ENCODE measurements around the gene BRIP1.
"Not testable (repeated sequence)": the region's sequence is repeated elsewhere in the genome, so short reads cannot be mapped to it uniquely, and the experiment has no call there.

BRIP1 gene

DNA sequence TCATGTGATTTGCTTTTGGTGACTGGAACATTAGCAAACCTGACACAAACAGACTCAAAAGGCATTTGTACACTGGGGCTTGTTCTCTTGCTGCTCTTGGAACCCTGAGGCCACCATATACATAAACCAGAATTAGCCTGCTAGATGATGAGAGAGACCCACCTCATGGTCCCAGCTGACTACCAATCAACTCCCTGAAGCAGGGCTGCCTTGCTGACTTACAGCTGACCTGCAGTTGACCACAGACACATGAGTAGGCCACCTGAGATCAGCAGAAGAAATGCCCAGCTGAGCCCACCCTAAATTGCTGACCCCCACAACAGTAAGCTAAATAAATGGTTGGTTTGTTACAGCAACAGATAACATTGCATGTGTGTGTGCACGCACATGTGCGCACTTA, 28.7 kb downstream of the BRIP1 start:
- H3K36me3 Mint-ChIP-seq (ENCODE audit: insufficient read depth) = no peaks in the 10 kb centered on the region
- H3K4me1 Mint-ChIP-seq (ENCODE audit: low read depth in 2 of 2) = no peaks in the 10 kb centered on the region
- ATAC-seq (replicated peaks) (no peak), DNase-seq (no peak)
- H3K9me3 Mint-ChIP-seq = no peaks in the 10 kb centered on the region
- no peak overlapping the region for H3K27ac Mint-ChIP-seq
- no peaks in the 10 kb centered on the region for H3K27me3 Mint-ChIP-seq
- no peak overlapping the region for H3K4me3 Mint-ChIP-seq

DNA sequence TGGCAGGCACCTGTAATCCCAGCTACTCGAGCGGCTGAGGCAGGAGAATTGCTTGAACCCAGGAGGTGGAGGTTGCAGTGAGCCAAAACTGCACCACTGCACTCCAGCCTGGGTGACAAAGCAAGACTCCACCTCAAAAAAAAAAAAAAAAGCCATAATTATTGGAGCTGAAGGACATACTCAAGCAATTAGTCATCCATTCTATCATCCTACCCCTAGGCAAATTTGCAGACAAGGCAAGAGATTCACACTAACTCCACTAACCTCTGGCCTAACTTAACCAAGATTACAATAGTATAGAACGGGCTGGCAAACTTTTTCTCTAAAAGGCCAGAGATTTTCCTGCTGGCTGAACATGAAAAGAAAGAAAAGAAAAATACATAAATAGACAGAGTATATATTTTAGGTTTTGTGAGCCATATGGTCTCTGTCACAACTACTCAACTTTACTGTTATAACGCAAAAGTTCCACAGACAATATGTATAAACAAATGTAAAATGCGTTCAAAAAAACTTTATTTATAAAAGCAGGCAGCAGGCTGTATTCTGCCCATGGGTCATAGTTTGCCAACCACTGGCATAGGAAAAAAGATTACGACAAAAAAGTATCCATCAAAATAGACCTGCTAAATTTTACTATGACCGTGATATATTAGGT, 29.7 kb downstream of the BRIP1 start:
- Mint-ChIP-seq H3K27me3 (no peaks in the 10 kb centered on the region), H3K36me3 (ENCODE audit: insufficient read depth) (no peaks in the 10 kb centered on the region), H3K9me3 (no peaks in the 10 kb centered on the region), H3K4me3 (no peak overlapping the region), H3K4me1 (ENCODE audit: low read depth in 2 of 2) (no peaks in the 10 kb centered on the region), H3K27ac (no peak overlapping the region)
- no peak for ATAC-seq (replicated peaks)
- no peak for DNase-seq

DNA sequence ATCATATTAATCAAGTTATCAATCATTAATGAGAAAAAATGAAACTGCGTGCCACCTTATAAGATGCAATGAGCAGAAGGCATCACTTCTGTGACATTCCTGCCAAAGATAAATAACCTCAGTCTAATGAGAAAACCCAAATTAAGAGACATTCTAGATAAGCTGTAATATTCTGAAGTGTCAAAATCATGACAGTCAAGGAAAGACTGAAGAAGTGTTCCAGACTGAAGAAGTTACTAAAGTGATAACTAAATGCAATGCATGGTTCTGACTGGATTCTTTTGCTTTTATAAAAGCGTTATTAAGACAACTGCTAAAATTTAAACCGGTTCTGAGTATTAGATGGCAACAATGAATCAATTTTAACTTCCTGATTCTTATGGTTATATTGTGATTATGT, 30.9 kb downstream of the BRIP1 start:
- H3K4me3 Mint-ChIP-seq = no peak overlapping the region
- H3K27ac Mint-ChIP-seq = no peak overlapping the region
- H3K9me3 Mint-ChIP-seq = no peaks in the 10 kb centered on the region
- ATAC-seq (replicated peaks) (no peak), DNase-seq (no peak)
- no peaks in the 10 kb centered on the region for H3K27me3 Mint-ChIP-seq
- H3K4me1 Mint-ChIP-seq (ENCODE audit: low read depth in 2 of 2) = no peaks in the 10 kb centered on the region
- no peaks in the 10 kb centered on the region for H3K36me3 Mint-ChIP-seq (ENCODE audit: insufficient read depth)

DNA sequence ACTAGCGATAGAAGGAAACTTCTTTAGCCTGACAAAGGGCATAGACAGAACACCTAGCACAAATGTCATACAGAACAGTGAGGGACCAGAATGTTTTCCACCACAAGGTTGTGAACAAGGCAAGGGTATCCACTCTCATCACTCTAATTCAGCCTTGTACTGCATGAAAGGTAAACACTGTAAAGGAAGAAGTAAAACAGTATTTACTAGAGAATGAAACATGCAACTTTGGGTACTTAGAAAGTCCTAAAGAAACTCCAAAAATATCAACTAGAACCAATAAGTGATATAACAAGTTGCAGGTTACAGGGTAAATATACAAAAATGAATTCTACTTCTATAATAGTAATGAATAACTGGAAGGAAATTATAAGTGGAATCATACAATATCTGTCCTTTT, 32.2 kb downstream of the BRIP1 start:
- ATAC-seq (replicated peaks) (no peak), DNase-seq (no peak)
- Mint-ChIP-seq H3K27me3 (no peaks in the 10 kb centered on the region), H3K27ac (no peak overlapping the region), H3K4me1 (ENCODE audit: low read depth in 2 of 2) (no peaks in the 10 kb centered on the region), H3K4me3 (no peak overlapping the region), H3K9me3 (no peaks in the 10 kb centered on the region), H3K36me3 (ENCODE audit: insufficient read depth) (no peaks in the 10 kb centered on the region)

DNA sequence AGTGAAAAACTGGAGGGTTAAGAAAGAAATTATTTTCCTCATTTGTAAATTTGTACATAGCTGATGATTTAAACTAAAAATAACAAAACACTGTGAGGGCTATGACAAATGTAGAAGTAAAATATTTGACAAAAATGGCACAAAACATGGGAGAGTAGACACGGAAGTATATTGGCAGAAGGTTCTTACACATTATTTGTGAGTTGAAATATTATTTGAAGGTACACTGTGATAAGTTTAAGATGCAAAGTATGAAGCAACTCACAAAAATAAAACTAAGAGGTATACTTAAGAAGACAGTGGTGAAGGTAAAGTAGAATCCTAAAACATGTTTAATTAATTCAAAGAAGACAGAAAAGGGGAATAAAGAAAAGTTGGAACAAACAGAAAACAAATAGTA, 34.6 kb downstream of the BRIP1 start:
- H3K4me1 Mint-ChIP-seq (ENCODE audit: low read depth in 2 of 2) = no peaks in the 10 kb centered on the region
- H3K27ac Mint-ChIP-seq = no peak overlapping the region
- H3K4me3 Mint-ChIP-seq = no peak overlapping the region
- H3K36me3 Mint-ChIP-seq (ENCODE audit: insufficient read depth) = no peaks in the 10 kb centered on the region
- no peak for ATAC-seq (replicated peaks)
- no peaks in the 10 kb centered on the region for H3K9me3 Mint-ChIP-seq
- DNase-seq = no peak
- H3K27me3 Mint-ChIP-seq = no peaks in the 10 kb centered on the region

DNA sequence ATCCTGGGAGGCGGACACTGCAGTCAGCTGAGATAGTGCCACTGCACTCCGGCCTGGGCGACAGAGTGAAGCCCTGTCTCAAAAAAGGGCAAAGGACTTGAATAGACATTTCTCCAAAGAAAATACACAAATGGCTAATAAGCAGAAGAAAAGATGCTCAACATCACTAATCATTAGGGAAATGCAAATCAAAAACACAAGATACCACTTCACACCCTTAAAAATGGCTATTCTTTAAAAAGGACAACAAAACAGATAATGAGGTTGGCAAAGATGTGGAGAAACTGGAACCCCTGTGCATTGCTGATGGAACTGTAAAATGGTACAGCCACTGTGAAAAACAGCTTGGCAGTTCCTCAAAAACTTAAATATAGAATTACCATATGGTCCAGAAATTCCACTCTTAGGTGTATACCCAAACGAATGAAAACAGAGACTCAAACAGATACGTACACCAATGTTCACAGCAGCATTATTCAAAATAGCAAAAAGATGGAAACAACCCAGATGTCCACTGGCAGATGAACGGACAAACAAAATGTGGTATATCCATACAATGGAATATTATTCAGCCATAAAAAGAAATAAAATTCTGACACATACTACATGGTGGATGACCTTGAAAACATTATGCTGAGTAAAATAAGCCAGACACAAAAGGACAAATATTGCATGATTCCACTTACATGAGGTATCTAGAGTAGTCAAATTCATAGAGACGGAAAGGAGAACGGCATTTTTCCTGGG, 35.5 kb downstream of the BRIP1 start:
- Mint-ChIP-seq H3K27me3 (no peaks in the 10 kb centered on the region), H3K4me3 (no peak overlapping the region), H3K36me3 (ENCODE audit: insufficient read depth) (no peaks in the 10 kb centered on the region), H3K9me3 (no peaks in the 10 kb centered on the region), H3K27ac (no peak overlapping the region), H3K4me1 (ENCODE audit: low read depth in 2 of 2) (no peaks in the 10 kb centered on the region)
- DNase-seq (no peak), ATAC-seq (replicated peaks) (no peak)

DNA sequence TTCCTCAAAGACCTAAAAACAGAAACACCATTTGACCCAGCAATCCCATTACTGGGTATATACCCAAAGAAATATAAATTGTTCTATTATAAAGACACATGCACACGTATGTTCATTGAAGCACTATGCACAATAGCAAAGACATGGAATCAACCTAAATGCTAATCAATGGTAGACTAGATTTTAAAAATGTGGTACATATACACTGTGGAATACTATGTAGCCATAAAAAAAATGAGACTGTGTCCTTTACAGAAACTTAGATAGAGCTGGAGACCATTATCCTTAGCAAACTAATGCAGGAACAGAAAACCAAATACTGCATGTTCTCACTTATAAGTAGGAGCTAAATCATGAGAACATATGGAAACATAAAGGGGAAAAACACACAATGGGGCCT, 36.5 kb downstream of the BRIP1 start:
- H3K36me3 Mint-ChIP-seq (ENCODE audit: insufficient read depth); H3K9me3 Mint-ChIP-seq; H3K4me3 Mint-ChIP-seq; H3K4me1 Mint-ChIP-seq (ENCODE audit: low read depth in 2 of 2); H3K27me3 Mint-ChIP-seq; H3K27ac Mint-ChIP-seq; DNase-seq; ATAC-seq (replicated peaks): not testable (repeated sequence)

DNA sequence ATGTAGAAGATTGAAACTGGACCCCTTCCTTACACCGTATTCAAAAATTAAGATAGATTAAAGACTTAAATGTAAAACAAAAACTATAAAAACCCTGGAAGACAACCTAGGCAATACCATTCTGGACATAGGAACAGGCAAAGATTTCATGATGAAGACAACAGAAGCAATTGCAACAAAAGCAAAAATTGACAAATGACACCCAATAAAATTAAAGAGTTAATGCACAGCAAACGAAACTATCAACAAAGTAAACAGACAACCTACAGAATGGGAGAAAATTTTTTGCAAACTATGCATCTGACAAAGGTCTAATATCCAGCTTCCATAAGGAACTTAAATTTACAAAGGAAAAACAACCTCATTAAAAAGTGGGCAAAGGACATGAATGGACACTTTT, 37.1 kb downstream of the BRIP1 start:
- H3K27ac Mint-ChIP-seq; H3K4me1 Mint-ChIP-seq (ENCODE audit: low read depth in 2 of 2); H3K27me3 Mint-ChIP-seq; ATAC-seq (replicated peaks); DNase-seq; H3K4me3 Mint-ChIP-seq; H3K36me3 Mint-ChIP-seq (ENCODE audit: insufficient read depth); H3K9me3 Mint-ChIP-seq: not testable (repeated sequence)

DNA sequence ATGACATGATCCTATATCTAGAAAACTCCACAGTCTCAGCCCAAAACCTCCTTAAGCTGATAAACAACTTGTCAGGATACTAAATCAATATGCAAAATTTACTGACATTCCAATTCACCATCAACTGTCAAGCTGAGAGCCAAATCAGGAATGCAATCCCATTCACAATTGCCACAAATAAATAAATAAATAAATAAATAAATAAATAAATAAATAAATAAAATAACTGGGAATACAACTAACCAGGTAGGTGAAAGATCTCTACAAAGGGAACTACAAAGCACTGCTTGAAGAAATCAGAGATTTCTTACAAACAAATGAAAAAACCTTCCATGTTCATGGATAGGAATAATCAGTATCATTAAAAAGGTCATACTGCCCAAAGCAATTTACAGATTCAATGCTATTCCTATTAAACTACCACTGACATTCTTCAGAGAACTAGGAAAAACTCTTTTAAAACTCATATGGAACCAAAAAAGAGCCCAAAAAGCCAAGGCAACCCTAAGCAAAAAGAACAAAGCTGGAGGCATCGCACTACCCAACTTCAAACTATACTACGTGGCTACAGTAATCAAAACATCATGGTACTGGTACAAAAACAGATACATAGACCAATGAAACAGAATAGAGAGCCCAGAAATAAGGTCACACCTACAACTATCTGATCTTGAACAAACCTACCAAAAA, 37.7 kb downstream of the BRIP1 start:
- Mint-ChIP-seq H3K4me1 (ENCODE audit: low read depth in 2 of 2) (no peaks in the 10 kb centered on the region), H3K27ac (no peak overlapping the region), H3K9me3 (no peaks in the 10 kb centered on the region), H3K27me3 (no peaks in the 10 kb centered on the region), H3K36me3 (ENCODE audit: insufficient read depth) (no peaks in the 10 kb centered on the region), H3K4me3 (no peak overlapping the region)
- ATAC-seq (replicated peaks) (no peak), DNase-seq (no peak)

DNA sequence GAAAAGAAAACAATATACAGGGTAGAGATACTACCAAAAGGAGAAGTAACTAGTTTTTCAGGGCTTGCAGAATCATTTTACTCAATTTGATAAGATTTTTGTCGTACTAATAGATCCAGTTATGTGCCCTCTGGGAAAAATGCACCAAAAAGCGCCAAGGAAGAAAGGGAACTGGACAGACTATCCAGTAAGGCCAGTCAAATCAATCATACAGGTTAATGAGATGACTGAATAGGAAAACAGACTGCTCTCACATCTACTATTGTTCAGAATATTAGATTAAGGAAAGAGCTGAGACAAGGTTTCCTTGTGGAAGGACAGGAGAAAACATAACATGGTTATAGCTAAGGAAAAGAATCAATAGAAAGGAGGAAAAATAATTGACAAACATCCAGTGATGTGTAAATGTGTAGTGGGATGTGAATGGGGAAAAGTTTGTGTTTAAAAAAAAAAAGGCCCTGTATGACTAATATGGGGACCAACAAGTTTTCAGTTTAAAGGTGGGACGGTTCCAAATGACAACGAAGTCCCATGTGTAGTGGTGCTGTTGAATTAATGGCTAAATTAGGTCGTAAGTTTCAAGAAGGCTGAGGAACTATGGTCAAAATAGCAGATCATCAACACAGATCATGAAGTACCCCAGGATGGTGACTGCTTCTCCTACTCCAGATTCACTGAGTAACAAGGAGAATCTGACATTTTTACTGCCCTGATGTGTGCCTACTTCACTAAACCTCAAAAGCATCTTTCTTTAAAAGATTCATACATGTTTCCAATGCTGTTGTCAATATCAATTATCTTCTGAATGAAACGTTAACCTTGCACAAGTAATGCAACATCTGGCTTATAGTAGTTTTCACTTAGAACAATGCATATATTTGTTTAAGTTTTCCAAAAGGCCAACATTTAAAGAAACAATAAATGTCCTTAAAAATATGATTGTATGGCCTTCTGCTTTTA, 40.7 kb downstream of the BRIP1 start:
- H3K36me3 Mint-ChIP-seq (ENCODE audit: insufficient read depth) = no peaks in the 10 kb centered on the region
- no peaks in the 10 kb centered on the region for H3K27me3 Mint-ChIP-seq
- ATAC-seq (replicated peaks) (no peak), DNase-seq (no peak)
- no peak overlapping the region for H3K27ac Mint-ChIP-seq
- no peaks in the 10 kb centered on the region for H3K4me1 Mint-ChIP-seq (ENCODE audit: low read depth in 2 of 2)
- no peaks in the 10 kb centered on the region for H3K9me3 Mint-ChIP-seq
- no peak overlapping the region for H3K4me3 Mint-ChIP-seq

DNA sequence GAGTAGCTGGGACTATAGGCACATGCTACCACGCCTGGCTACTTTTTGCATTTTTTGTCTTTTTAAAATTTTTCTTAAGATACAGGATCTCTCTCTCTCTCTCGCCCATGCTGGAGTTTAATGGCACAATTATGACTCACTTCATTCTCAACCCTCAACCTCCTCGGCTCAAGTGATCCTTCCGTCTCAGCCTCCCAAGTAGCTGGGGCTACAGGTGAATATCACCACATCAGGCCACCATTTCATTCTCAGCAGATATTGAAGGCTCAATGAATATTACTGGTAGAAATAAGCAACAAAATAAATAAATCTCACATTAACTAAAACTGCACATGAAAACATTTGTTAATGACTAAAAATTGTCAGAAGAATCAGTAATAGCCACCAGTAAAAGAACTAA, 41.7 kb downstream of the BRIP1 start:
- Mint-ChIP-seq H3K27ac (no peak overlapping the region), H3K4me3 (no peak overlapping the region), H3K9me3 (no peaks in the 10 kb centered on the region), H3K4me1 (ENCODE audit: low read depth in 2 of 2) (no peaks in the 10 kb centered on the region), H3K36me3 (ENCODE audit: insufficient read depth) (no peaks in the 10 kb centered on the region), H3K27me3 (no peaks in the 10 kb centered on the region)
- ATAC-seq (replicated peaks) (no peak), DNase-seq (no peak)

DNA sequence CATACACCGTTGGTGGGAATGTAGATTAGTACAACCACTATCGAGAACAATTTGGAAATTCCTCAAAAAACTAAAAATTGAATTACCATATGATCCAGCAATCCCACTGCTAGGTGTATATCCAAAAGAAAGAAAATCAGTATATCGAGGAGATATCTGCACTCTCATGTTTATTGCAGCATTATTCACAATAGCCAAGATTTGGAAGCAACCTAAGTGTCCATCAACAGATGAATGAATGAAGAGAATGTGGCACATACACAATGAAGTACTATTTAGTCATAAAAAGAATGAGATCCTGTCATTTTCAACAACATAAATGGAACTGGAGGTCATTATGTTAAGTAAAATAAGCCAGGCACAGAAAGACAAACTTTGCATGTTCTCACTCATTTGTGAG, 44.1 kb downstream of the BRIP1 start:
- ATAC-seq (replicated peaks); DNase-seq; H3K36me3 Mint-ChIP-seq (ENCODE audit: insufficient read depth); H3K4me1 Mint-ChIP-seq (ENCODE audit: low read depth in 2 of 2); H3K9me3 Mint-ChIP-seq; H3K27ac Mint-ChIP-seq; H3K27me3 Mint-ChIP-seq; H3K4me3 Mint-ChIP-seq: not testable (repeated sequence)

DNA sequence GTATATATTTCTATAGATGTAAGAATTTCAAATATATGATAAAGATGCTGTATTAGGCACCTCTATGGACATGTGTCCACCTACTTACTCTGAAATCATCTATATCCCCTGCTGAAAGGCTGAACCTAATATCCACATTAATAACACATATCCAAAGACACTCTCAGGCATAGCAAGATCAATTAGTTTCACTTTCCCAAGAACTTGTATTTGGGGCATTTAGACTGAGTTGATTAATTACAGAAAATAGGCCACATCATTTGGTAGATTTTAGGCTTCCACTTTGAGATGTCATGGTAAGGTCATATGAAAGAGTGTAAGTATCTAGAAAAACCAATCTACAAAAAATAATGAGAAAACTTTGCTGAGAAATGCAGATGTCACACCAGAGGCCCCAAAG, 45.1 kb downstream of the BRIP1 start:
- Mint-ChIP-seq H3K4me1 (ENCODE audit: low read depth in 2 of 2) (no peaks in the 10 kb centered on the region), H3K27ac (no peak overlapping the region), H3K36me3 (ENCODE audit: insufficient read depth) (no peaks in the 10 kb centered on the region), H3K9me3 (no peaks in the 10 kb centered on the region), H3K4me3 (no peak overlapping the region), H3K27me3 (no peaks in the 10 kb centered on the region)
- ATAC-seq (replicated peaks) (no peak), DNase-seq (no peak)
